Activated CD4-positive, alpha-beta T cell treated with anti-CD3 and anti-CD28 coated beads, Interleukin-2, Interleukin-4, amounts not matched to agents 100 ng/mL and 50 ng/mL, durations not matched to agents 16 hours and 8 hours (primary cell): ENCODE data around the gene BLTP3A.
"Not testable (repeated sequence)": the region's sequence is repeated elsewhere in the genome, so short reads cannot be mapped to it uniquely, and the experiment has no call there.

ENCODE experiments used
- DNase-seq: peaks from one replicate; pipeline ENCODE4 v3.0.0-alpha.2; 2020; ENCODE audit warnings: low spot score

BLTP3A gene

GRCh38 chr6:34792605-34793500 lies 970 bp downstream of the BLTP3A start:
- DNase-seq: peak; percentile 35

DNA sequence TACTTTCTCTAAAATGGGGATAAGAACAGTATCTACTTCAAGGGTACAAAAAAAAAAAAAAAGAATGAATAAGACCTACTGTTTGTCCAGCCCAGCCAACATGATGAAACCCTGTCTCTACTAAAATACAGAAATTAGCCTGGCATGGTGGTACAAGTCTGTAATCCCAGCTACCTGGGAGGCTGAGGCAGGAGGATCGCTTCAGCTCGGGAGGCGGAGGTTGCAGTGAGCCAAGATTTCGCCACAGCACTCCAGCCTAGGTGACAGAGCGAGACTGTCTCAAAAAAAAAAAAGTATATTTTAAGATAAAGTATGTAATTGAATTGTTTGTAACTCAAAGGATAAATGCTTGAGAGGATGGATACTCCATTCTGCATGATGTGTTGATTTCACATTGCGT lies 2.0 kb downstream of the BLTP3A start:
- no peak for DNase-seq

GRCh38 chr6:34795836-34796425 lies 4.0 kb downstream of the BLTP3A start:
- DNase-seq: no peak

DNA sequence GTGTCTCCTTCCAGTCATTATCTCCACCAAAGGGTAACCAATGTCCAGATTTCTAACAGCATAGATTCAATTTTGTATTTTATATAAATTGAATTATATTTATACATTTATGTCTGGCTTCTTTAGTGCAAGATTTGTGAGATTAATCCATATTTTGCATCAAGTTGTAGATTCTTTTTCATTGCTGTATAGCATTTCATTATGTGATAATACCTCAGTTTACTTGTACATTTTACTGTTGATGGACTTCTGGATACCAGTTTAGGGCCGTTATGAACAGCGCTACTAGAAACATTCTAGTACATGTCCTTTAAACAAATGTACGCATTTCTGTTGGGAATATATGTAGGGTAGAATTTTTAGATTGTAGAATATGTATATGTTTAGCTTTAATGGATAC lies 6.2 kb downstream of the BLTP3A start:
- no peak for DNase-seq

GRCh38 chr6:34799547-34799946 lies 7.7 kb downstream of the BLTP3A start:
- DNase-seq: no peak

- no peak for DNase-seq
Measured at GRCh38 chr6:34804543-34804942, 12.7 kb downstream of the BLTP3A start.

DNA sequence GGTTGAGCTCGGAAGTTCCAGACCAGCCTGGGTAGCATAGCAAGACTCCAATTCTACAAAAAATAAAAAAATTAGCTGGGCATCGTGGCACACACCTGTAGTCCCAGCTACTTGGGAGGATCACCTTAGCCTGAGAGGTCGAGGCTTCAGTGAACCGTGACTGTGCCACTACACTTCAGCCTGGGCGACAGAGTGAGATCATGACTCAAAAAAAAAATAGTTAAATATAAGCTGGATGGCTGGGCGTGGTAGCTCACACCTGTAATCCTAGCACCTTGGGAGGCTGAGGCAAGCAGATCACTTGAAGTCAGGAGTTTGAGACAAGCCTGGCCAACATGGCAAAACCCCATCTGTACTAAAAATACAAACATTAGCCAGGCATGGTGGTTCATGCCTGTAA lies 13.2 kb downstream of the BLTP3A start:
- not testable (repeated sequence) for DNase-seq

DNA sequence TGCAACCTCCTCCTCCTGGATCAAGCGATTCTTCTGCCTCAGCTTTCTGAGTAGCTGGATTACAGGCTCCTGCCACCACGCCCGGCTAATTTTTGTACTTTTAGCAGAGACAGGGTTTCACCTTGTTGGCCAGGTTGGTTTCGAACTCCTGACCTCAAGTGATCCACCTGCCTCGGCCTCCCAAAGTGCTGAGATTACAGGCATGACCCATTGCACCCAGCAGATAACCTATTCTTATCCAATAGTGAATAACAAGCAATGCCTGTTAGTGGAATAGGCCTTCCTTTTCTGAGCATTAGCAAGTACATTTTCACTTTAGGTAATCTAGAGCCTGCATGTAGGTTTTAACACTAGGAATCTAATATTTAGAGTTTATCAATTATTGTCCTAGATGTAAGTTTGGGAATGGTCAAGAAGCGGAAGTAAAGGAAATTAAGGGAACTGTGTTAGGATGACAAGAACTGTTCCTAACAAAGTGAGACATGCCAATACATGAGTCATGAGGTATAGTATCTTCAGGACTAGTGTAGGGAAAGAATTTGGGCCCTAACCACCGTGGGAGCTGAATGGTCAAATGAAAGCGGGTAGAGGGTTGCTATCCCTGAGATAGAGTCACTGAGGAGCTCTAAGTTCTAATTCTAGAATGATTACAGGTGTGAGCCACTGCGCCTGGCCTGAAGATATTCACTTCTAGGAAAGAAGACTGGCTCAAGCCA lies 15.0 kb downstream of the BLTP3A start:
- no peak for DNase-seq

- DNase-seq: not testable (repeated sequence)
Measured at GRCh38 chr6:34808473-34808872, 16.6 kb downstream of the BLTP3A start.

GRCh38 chr6:34809419-34809818 lies 17.5 kb downstream of the BLTP3A start:
- DNase-seq: not testable (repeated sequence)

DNA sequence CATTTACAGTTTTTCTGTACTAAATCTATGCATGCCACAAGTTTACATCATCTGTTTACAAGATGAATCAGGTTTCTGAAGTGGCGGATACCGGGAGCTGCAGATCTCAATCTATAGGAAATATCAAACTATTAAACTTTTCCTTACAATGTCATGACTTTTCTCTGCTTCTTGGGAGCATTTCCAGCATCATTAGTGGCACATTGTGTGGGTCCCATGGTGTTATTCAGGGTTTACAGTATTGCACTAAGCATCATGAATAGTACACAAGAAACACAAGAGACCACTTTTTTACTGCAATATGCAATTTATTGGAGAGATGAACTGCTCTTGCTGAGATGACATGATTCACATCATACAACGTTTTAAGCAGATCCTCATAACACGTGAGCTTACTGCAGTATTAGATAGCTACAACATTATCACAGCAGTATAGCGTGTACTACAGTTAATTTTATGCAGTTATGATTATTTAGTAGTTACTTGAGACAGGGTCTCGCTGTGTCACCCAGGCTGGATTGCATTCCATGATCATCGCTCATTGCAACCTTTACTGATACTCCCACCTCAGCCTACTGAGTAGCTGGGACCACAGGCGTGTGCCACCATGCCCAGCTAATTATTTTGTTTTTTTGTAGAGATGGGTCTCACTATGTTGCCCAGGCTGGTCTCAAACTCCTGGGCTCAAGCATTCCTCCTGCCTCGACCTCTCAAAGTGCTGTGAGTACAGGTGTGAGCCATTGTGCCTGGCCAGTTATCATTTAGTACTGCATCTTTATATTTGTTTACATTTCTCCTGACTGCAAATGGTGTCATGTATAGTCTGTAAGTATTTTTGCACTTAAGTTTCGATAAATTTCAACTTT lies 18.4 kb downstream of the BLTP3A start:
- DNase-seq: no peak

- peak; percentile 75 for DNase-seq
Measured at GRCh38 chr6:34810936-34811632, 19.2 kb downstream of the BLTP3A start.

DNA sequence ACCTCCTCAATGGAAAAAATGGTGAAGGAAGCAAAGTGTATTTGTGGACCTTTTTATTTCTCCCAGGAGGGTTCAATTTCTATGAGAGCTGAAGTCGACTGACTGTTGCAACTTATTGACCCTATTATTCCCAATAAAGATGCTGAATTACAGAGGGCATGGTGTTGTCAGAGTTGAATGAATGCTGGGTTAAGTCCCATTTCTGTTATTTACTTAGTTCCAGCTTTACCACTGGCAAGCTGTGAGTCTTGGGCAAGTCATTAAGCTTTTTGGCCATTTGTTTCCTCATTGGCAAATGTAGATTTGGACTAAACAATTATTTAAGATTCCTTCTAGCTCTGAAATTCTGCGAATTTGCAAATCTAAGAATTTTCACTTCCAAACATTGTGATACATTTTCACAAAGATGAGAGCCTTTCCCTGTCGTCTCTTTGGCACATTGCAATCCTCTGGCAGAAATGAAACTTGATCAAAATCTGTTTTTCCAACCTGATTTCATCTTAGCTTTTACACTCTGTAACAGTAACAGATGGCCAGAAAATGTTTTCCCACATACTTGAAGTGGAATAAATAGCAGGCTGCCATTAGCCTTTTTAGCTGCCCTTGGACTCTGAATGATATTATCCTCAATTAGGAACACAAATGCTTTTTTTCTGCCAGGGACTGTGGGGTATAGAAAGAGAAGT lies 21.3 kb downstream of the BLTP3A start:
- no peak for DNase-seq

GRCh38 chr6:34816635-34817301 lies 24.9 kb downstream of the BLTP3A start:
- no peak for DNase-seq

DNA sequence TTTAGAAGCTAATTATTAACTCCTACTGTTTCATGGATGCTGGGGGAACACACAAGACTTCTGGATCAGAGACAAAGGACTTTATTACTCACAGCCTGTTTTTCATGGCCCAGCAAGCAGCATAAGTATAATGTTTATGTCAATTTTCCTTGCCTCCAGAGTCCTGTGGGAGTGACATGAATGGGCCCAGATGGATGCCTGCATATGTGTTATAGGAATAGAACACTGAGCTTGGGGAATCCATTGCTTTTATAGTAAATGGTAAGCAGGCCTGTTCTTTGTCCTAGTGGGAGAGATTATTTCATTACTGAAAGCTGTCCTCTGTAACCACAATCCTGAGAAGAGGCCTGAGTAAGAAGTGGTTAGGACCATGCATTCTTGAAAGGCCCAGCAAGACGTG lies 25.6 kb downstream of the BLTP3A start:
- no peak for DNase-seq

GRCh38 chr6:34818872-34819570 lies 27.1 kb downstream of the BLTP3A start:
- DNase-seq: not testable (repeated sequence)

DNA sequence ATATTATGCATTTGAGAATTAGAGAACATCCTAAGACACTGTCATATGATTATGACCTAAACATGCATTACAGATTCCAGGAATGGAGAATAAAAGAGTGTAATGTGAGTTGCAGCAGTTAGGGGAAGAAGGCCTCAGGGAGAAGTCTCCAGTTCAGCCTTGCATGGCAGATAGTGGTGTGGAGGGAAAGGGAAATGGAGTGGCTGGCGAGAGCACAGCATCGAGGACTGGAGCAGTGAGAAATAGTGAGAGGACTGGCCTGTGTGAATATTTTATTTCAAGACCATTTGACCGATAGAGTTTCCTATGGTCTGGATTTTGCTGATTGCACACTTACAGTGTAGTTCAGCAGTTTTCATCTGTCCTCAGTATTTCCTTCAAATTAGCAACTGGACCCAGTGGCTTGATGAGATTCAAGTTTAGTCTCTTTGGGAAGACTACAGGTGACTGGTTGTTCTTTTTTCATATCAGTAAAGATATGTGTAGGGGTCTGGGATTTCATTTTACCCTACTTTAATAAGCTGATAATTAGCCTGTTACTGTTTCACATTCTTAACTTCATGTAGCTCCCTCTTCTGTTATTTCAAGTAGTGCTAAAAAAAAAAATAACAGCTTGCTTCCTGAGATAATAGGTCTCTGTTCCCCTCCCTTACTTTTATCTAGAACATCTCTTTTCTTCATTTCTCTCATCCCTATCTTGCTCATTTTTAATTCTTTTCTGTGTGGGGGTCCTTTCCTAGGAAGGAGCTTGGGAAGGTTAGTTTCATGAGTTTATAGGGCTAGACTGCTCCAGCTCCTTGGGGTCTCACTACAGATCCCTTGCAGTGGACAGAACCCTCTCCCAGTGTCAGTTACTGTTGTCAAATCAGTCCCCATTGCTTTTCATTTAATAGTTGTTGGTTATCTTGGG lies 27.9 kb downstream of the BLTP3A start:
- DNase-seq: no peak

- DNase-seq: no peak
Measured at GRCh38 chr6:34829137-34829536, 37.3 kb downstream of the BLTP3A start.
